Activated T-cell treated with anti-CD3 and anti-CD28 coated beads, Interleukin-2, amount 50 U/mL, for 4 hours (primary cell): Measurements from ENCODE around the gene FAM217B. TPM values are rescaled to one million over a fixed set of nuclear protein-coding genes. Genes with fewer than 3 reads are reported as not detected.

Experiments used
- total RNA-seq, 3 donors: library from RNA; stranded (reverse); gene quantifications; one replicate each; pipeline ENCODE4 v1.2.1, GENCODE V29; 2021

Gene FAM217B
- total RNA-seq, 3 donors from 2014 or later = 21.6 to 26.6 (median 23.3) TPM

Other genes with a start within 250 kb of the FAM217B start
- gene SYCP2, start 6.8 kb upstream of the FAM217B start, total RNA-seq = 1 to 10 TPM; 1.1 to 2.5 (median 2.1) TPM
- 1 to 10 TPM; 3.5 to 4.2 (median 4.1) TPM for gene PPP1R3D, start 84 bp upstream of the FAM217B start, total RNA-seq
- 1 to 10 TPM in 1 of 3 donors, under 1 TPM in 2; 0.58 to 1.6 (median 0.84) TPM for gene CDH26, start 18.0 kb downstream of the FAM217B start, total RNA-seq